NB4 (cell line): ENCODE results near the gene KRT16.
"Not testable (repeated sequence)": the region's sequence is repeated elsewhere in the genome, so short reads cannot be mapped to it uniquely, and the experiment has no call there.

Source experiments
- DNase-seq: peaks from one replicate; pipeline ENCODE4 v3.0.0; 2010; ENCODE audit warnings: low read depth
- H3K4me3 ChIP-seq: one replicate; pipeline ENCODE4 v1.5.1; 2011; ENCODE audit warnings: mild to moderate bottlenecking, low read depth, low read length, moderate library complexity
- MYC ChIP-seq: IDR thresholded peaks from 2 replicates; pipeline ENCODE4 v1.6.1; 2011; ENCODE audit warnings: low read depth, low read length
- POLR2A ChIP-seq: IDR thresholded peaks from 2 replicates; pipeline ENCODE4 v1.6.1; 2011; ENCODE audit warnings: mild to moderate bottlenecking; ENCODE audit not compliant: insufficient read length; ENCODE audit errors: extremely low read depth
- TF ChIP-seq, protein P1 (sequence below): IDR thresholded peaks from 2 replicates; pipeline ENCODE4 v1.6.1; 2011; ENCODE audit warnings: low read depth, low read length
- TF ChIP-seq, protein P2 (sequence below): IDR thresholded peaks from one replicate; pipeline ENCODE4 v1.5.1; 2012; ENCODE audit warnings: low read depth, low read length

Gene KRT16

DNA sequence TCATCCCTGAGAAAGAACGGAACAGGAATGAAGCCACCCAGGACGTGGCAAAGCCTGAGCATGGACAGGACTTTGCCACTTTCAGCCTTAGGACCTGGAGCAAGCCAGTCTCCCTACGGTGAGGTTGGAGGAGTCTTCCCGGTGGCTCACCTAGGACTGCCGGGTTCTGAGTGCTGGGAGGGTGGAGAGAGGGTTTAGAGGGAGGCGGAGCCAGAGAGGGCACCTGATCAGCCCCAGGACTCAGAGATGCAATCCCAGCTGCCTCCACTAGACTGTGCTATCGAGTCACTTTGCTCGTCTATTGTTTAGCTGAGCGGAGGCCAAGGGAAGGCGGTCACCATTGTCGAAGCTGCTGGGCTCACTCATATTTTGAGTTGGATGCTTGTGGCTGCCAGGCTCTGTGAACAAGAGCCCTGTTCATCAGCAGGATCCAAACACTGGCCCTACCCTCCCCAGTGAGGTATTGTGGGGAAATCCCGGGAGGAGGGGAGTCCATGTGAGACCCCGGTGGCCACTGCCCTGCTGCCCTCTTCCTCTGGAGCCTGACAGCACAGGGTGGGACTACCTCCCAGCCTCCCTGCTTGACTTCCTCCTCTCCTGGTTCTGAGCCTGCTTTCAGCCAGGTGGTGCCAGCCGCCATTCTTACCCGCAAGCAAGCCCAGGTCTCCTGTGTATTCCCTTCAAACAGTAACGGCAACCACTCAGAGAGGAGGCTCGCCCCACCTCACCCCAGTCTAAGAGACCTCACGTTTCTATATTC is 32.9 kb downstream of the KRT16 start:
- TF ChIP-seq, protein P1, sequence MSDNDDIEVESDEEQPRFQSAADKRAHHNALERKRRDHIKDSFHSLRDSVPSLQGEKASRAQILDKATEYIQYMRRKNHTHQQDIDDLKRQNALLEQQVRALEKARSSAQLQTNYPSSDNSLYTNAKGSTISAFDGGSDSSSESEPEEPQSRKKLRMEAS: peak; percentile 41; the same call in 1 of the 2 replicates
- no peak for TF ChIP-seq MYC
- TF ChIP-seq, protein P2, sequence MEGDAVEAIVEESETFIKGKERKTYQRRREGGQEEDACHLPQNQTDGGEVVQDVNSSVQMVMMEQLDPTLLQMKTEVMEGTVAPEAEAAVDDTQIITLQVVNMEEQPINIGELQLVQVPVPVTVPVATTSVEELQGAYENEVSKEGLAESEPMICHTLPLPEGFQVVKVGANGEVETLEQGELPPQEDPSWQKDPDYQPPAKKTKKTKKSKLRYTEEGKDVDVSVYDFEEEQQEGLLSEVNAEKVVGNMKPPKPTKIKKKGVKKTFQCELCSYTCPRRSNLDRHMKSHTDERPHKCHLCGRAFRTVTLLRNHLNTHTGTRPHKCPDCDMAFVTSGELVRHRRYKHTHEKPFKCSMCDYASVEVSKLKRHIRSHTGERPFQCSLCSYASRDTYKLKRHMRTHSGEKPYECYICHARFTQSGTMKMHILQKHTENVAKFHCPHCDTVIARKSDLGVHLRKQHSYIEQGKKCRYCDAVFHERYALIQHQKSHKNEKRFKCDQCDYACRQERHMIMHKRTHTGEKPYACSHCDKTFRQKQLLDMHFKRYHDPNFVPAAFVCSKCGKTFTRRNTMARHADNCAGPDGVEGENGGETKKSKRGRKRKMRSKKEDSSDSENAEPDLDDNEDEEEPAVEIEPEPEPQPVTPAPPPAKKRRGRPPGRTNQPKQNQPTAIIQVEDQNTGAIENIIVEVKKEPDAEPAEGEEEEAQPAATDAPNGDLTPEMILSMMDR: peak; percentile 82
- H3K4me3 ChIP-seq: no peak overlapping the region
- DNase-seq: peak; percentile 65

DNA sequence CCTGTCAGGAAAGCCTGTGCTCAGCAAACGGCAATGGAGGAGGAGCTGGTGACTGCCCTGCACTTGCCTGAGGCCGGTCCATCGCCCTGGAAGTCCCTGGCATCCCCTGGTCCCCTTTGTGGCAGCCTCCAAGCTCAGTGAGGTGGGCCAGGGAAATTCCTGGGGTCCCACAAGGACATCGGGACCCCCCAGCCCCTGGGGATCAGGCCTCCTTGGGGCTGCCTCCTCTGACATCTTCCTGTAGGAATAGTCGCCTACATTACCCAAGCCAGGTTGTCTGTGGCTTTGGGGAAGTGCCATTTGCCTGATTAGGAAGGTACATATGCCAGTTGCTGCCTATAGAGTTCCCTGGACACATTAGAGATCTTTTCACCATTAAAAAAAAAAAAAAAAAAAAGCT is 33.6 kb downstream of the KRT16 start:
- TF ChIP-seq POLR2A (no peak), MYC (no peak)
- TF ChIP-seq, protein P1: no peak
- TF ChIP-seq, protein P2: no peak
- no peak for DNase-seq
- H3K4me3 ChIP-seq: no peak overlapping the region

DNA sequence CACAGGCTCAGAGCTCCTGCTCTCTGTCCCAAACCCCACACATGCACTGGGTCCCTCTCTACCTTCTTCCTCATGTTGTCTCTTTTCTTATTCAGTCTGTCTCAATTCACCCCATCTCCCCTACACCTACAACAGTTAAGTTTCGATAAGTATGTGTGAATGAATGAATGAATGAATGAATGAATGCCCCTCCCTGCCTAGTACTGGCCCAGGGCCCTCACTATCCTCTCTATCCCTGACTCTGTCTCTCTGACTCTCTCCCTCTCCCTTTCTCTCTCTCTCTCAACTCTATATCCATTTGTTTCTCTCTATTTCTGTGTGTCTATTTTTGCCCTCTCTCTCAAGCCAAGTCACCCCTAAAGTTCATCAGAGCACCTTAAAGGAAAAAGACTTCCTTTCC is 34.0 kb downstream of the KRT16 start:
- TF ChIP-seq, protein P1: no peak
- TF ChIP-seq POLR2A: no peak
- TF ChIP-seq, protein P2: no peak
- TF ChIP-seq MYC: no peak
- no peak overlapping the region for H3K4me3 ChIP-seq
- no peak for DNase-seq

DNA sequence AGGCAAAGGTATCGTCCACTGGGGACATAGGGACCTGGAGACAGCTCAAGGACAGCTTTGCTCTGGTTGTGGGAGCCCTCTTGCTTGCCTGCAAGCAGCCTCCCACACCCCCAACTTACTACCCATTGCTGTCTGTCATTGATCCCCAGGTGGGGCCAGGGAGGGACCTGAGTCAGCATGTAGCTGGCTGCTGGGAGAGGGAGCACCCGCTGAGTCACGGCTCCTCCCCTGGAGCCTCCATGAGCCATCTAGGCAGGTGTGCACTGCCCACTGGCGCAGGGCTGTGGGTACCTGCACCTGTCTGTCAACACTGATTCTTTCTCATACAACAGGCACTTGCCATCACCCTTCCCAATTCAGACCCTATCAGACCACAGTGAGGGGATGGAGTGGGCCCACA is 35.8 kb downstream of the KRT16 start:
- not testable (repeated sequence) for H3K4me3 ChIP-seq, DNase-seq

DNA sequence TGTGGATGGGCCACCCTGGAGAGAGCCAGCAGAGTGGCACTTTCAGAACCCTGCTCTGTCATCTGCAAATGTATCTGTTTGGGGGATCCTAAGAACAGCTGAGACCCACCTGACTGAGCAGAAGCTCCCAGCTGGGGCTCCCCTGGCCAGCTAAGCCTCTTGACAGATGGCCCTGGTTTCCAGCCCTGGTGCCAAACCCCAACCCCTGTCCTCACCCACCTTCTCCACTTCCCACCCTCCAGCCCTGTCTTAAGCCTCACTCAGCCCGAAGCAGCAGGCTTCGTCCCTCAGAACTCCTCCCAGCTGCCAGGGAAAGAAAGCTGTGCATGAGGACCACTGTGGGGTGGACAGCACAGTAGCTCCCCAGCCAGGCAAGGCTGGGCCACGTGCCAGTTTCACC is 37.2 kb downstream of the KRT16 start:
- DNase-seq: no peak
- H3K4me3 ChIP-seq: no peak overlapping the region
- TF ChIP-seq, protein P1: no peak
- TF ChIP-seq, protein P2: no peak
- TF ChIP-seq POLR2A (no peak), MYC (no peak)

DNA sequence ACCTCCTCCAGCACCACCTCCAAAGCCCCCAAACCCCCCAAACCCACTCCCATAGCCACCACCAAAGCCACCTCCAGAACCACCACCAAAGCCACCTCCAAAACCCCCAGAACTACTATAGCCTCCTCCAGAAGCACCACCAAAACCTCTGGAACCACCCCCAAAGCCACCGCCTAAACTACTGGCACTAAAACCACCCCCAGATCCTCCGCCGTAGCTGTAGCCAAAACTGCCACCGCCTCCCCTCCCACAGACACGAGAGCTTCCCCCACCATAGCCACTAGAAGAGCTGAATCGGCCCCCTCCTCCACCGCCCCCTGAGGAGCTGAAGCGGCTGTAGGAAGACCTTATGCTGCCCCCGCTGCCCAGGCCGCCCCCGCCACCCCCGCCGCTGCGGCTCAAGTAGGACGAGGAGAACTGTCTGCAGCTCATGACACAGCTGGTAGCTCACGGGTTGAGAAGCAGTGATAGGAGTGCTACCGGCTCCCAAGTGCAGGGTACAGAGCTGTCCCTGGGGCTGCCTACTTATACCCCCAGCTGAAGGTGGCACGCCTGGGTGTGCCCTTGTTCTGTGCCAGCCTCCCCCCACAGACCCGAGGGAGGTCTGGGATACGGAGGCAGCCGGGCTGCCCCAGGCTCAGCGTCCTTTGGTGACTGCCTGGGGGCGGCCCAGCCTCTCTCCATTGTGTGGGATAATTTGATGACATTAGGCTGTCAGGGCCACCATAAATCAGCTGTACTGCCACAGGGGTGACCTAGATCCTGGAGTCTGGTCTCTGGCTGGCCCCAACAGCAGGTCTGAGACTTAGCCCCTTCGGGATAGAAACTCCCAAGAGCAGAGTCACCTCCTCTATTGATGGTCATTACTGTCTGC is 40.8 kb downstream of the KRT16 start, which contains the start of gene KRT9:
KRT9 (minus strand) TSS at position 499 of the 874 bp plus-strand sequence; CDS start at position 432, 67 bp downstream.
- no peak for DNase-seq
- H3K4me3 ChIP-seq: no peak within 1 kb of the TSS
- no peak for TF ChIP-seq POLR2A
- no peak for TF ChIP-seq MYC
- TF ChIP-seq, protein P1: no peak
- TF ChIP-seq, protein P2: no peak
